Pancreas (tissue), 10 donors: ENCODE data around the gene KLHL1. TPM values are rescaled to one million over a fixed set of nuclear protein-coding genes. Genes with fewer than 3 reads are reported as not detected.

Source experiments
- ATAC-seq, 4 donors: fragments of 200-7000 bp; cut with Tn5 transposase; one replicate each; pipeline versions ENCODE4 v1.8.0 to v1.9.1; 2020; ENCODE audit warnings: mild to moderate bottlenecking in 4 of 4, moderate library complexity in 4 of 4
- DNase-seq, 6 donors: peaks; one replicate each; pipeline ENCODE4 v3.0.0-alpha.2; 2020
- FAIRE-seq: peaks from 2 replicates; lab custom pipeline; 2012; peaks lifted over from hg19 to GRCh38; lab: Jason Lieb, UNC
- H3K27ac ChIP-seq, 4 donors: fragments of 200-600 bp; sonication (generic); 1 replicate in 3 of 4; 2 replicates in 1 of 4; pipeline versions ENCODE4 v1.5.0 to v1.8.0; 2020
- H3K27me3 ChIP-seq, 4 donors: fragments of 200-600 bp; one replicate each; pipeline ENCODE4 v1.8.0; 2021
- H3K36me3 ChIP-seq, 3 donors: fragments of 200-600 bp; sonication (generic) in 1 of 3; one replicate each; pipeline versions ENCODE4 v1.5.0 to v1.8.0; 2020 to 2021
- H3K4me1 ChIP-seq, 3 donors: fragments of 200-600 bp; one replicate each; pipeline ENCODE4 v1.8.0; 2021
- H3K4me3 ChIP-seq, 4 donors: fragments of 200-600 bp; sonication (generic) in 2 of 4; one replicate each; pipeline versions ENCODE4 v1.5.0 to v1.8.0; 2020 to 2021
- H3K9me3 ChIP-seq, 4 donors: fragments of 200-600 bp; one replicate each; pipeline ENCODE4 v1.8.0; 2021
- CTCF ChIP-seq, 4 donors: fragments of 200-600 bp; sonication (generic) in 3 of 4; IDR thresholded peaks; one replicate each; pipeline versions ENCODE4 v1.5.0 to v1.8.0; 2021; ENCODE audit warnings: antibody characterized with exemption in 4 of 4
- WGBS, 2 donors: extraction: QIAGEN DNeasy Blood & Tissue Kit; methylation state at CpG; one replicate each; pipeline ENCODE4 v1.1.7; 2013; 5-methylcytosine and 5-hydroxymethylcytosine counted together
- intact Hi-C, 3 donors: fragments of 100-400 bp; cut with DNase I; formaldehyde crosslinking; loops; one replicate each; pipeline versions ENCODE4 v1.11.1 to v1.14.2; 2022
- polyA plus RNA-seq, 2 donors: library from polyadenylated mRNA; stranded (reverse); fragments of 200-250 nt; gene quantifications; one replicate each; pipeline ENCODE4 v1.2.3, GENCODE V29; 2013
- total RNA-seq, 6 donors: library from RNA; stranded (reverse); fragmentation: NEBNext Ultra II Directional in 4 of 6; extraction: Animal tissue kit (Norgen Biotek cat#: 25700) in 4 of 6; gene quantifications; one replicate each; pipeline versions ENCODE4 v1.2.1 to v1.2.4, GENCODE V29; 2021 to 2023
- donor health status: healthy with polysubstance abuse.
- donor health status: DM: no; HTN: no; CAD: no; lungs with moderate emphysema.
- donor health status: DM: no; HTN: no; CAD: no.
- donor health status: control.
- donor health status: control.
- donor health status: Bipolar disorder and iron deficiency.
- donor health status: DM: yes; HTN: yes; CAD: no.
- donor health status: DM: no; HTN: no; CAD: no.
- donor health status: DM: no; HTN: no; CAD: no.
- donor health status: DM: yes; HTN: yes; CAD: no.

KLHL1 gene
- total and polyA plus RNA-seq, 8 donors = 0.04 to 0.59 (median 0.14) TPM; not detected in 3

DNA sequence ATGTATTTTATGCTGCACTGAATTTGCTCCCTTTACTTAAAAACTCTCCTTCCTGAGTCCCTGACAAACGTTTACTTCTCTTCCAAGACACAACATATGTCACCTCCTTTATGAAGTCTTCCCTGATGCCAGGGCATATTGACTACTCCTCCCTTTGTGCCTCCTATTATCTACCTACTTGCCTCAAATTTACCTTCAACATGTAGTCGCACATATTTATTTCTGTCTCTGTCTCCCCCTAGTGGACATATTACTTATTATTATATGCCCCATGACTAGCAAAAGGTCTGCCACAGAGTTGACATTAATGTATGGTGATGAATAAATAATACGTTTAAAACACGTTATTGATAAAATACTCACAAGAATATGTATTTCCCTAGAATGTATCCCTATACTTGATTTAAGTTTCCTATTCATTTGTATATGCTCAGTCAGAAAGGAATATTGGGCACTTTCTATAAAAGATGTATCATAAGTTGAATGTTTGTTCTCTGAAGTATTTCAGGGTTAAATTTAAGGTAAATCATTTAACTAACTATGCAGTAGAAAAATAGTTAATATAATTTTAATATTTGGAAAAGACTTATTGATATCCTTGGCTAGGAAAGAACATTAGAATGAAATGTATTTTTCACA is 250.9 kb downstream of the KLHL1 start:
- no peaks in the 10 kb centered on the region for H3K4me1 ChIP-seq
- no peaks in the 10 kb centered on the region for H3K27me3 ChIP-seq
- FAIRE-seq (peak; percentile 83), DNase-seq (no peak), ATAC-seq (peak; percentile 67 to 85 (median 81))
- no peak overlapping the region for H3K27ac ChIP-seq
- intact Hi-C loops = loop anchor here in 2 of 3 donors (10.0 kb wide), 1 partner anchor 323 kb away; no protein-coding TSS in a partner anchor
- TF ChIP-seq CTCF (IDR thresholded peaks at IDR 0.05) = peak; percentile 51 to 80 (median 66)
- WGBS, 2 donors = 2 to 3% methylated on average over 4 of the region's 4 CpGs
- H3K36me3 ChIP-seq = no peaks in the 10 kb centered on the region
- no peak overlapping the region for H3K4me3 ChIP-seq
- no peaks in the 10 kb centered on the region for H3K9me3 ChIP-seq

DNA sequence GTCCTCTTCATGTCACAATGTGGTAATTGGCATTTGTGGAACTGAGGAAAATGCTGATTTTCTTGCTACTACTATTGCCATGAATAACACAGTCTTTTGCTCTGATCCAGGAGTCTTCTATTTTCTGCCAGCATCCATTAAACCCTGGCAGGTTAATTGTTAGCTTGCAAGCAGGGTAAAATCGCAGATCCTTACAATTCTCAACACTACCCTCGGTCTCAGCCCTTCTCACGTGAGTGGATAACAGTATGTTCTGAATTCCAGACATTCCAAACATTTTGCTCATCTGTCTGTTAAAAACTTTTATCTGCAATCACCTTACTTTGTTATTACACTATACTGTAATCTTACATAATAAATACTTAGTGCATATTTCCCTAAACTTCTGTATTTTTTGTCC is 251.9 kb downstream of the KLHL1 start:
- no peak for TF ChIP-seq CTCF (IDR thresholded peaks at IDR 0.05)
- no peak for FAIRE-seq
- no peaks in the 10 kb centered on the region for H3K36me3 ChIP-seq
- H3K27ac ChIP-seq = no peak overlapping the region
- 34 to 35% methylated on average over 3 of the region's 3 CpGs for WGBS, 2 donors
- H3K27me3 ChIP-seq = no peaks in the 10 kb centered on the region
- no peak for DNase-seq
- intact Hi-C loops = loop anchor here in 2 of 3 donors (10.0 kb wide), 1 partner anchor 322 kb away; no protein-coding TSS in a partner anchor
- no peaks in the 10 kb centered on the region for H3K4me1 ChIP-seq
- peak in 1 of 4 donors; percentile 22 for ATAC-seq
- H3K9me3 ChIP-seq = no peaks in the 10 kb centered on the region
- H3K4me3 ChIP-seq = no peak overlapping the region

DNA sequence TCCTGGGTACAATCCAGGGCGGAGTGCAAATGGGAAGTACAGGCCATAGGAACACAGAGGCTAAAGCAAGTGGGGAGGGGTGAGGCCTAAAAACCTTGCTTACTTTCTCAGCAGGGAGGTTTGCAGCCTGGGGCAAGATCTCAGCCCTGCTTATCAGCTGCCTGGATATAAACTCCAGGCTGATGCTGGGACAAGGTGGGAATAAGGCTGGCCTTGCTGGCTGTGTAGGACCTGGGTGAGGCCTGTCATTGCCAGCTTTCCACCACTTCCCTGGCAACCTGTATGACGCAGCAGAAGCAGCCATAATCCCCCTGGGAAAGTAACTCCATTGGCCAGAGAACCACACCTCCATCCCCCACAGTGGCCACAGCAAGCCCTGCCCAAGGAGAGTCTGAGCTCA is 279.7 kb downstream of the KLHL1 start:
- 84 to 91% methylated on average over 2 of the region's 2 CpGs for WGBS, 2 donors
- DNase-seq = no peak

DNA sequence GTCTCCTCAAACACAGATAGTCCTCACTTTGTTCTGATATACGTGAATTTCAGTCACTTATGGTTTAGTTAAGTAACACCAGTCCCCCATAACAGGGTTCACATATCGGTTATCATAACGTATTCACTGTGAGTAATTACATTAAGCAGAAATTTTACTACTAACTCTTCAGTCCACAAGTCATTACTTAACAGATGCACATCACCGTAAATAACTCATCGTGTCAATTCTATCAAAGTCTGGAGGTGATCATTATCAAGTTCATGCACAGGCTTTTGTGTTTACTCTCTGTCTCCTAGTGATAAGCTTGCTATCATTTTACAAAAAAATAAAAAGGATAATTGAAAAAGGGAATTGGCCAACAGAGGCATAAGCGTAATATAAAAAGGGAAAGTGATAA is 288.1 kb downstream of the KLHL1 start:
- WGBS, 2 donors = 73 to 75% methylated on average over 6 of the region's 6 CpGs
- DNase-seq (no peak), FAIRE-seq (no peak), ATAC-seq (no peak)
- intact Hi-C loops = no loop called here
- H3K27me3 ChIP-seq = no peaks in the 10 kb centered on the region
- no peaks in the 10 kb centered on the region for H3K4me1 ChIP-seq
- no peaks in the 10 kb centered on the region for H3K9me3 ChIP-seq
- TF ChIP-seq CTCF (IDR thresholded peaks at IDR 0.05) = no peak
- no peak overlapping the region for H3K4me3 ChIP-seq
- H3K27ac ChIP-seq = no peak overlapping the region
- H3K36me3 ChIP-seq = no peaks in the 10 kb centered on the region

More for the DNA sequence above, 279.7 kb downstream of the KLHL1 start:
- FAIRE-seq = no peak
- no peak for ATAC-seq
- no peak overlapping the region for H3K4me3 ChIP-seq
- no peak overlapping the region for H3K27ac ChIP-seq
- intact Hi-C loops = no loop called here
- no peaks in the 10 kb centered on the region for H3K4me1 ChIP-seq
- no peaks in the 10 kb centered on the region for H3K27me3 ChIP-seq
- no peaks in the 10 kb centered on the region for H3K9me3 ChIP-seq
- TF ChIP-seq CTCF (IDR thresholded peaks at IDR 0.05) = no peak
- H3K36me3 ChIP-seq = no peaks in the 10 kb centered on the region

DNA sequence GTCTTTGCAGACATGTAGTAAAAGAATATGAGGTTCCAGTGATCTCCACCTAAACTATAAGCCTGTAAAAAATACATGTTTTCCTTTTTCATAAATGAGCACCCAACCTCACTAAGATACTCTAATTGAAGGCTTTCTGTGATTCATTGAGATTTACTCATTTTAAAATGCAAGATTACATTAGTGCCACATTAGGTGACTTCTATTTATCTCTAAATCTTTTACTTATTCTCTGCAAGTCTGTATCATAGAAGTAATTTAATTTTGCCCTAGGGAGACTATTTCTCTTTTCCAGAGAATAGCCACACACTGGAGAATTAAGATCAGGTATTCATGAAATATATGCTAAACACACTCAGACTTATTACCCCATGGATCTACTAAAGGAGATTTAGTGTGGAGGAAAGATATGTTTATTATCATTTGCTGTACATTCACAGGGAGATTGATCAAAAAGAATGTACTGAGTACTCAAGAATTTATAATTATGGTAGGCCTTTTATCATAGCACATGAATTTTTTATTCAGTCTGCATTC is 290.9 kb downstream of the KLHL1 start:
- no peaks in the 10 kb centered on the region for H3K9me3 ChIP-seq
- no peaks in the 10 kb centered on the region for H3K4me1 ChIP-seq
- DNase-seq = no peak
- TF ChIP-seq CTCF (IDR thresholded peaks at IDR 0.05) = no peak
- H3K36me3 ChIP-seq = no peaks in the 10 kb centered on the region
- no peak for ATAC-seq
- no peak overlapping the region for H3K4me3 ChIP-seq
- intact Hi-C loops = no loop called here
- FAIRE-seq = no peak
- H3K27me3 ChIP-seq = no peaks in the 10 kb centered on the region
- H3K27ac ChIP-seq = no peak overlapping the region
